ENCODE measurements around the gene KAZN.

Gene KAZN

DNA sequence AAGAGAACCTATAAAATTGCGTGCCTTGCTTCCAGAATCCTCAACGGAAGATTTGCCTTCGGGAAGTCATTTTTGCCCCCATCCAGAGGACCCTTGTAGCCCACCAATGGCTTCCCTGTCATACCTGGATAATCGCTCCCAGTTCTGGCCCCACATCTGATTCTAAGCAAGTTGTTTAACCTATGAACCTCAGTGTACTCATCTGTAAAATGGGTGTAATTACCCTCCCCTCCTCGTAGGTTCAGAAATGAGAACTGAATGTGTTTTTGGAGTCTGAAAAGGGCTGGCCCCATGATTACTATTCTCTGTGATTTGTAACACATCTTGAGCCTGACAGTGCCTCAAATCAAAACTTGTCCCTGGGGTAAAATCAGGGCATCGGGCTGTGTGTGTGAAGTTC, 473.5 kb downstream of the KAZN start:
- no peaks in the 10 kb centered on the region for H3K36me3 ChIP-seq (replicated peaks; ENCODE audit: insufficient read depth, low read length)
- no peak overlapping the region for H3K27ac ChIP-seq (ENCODE audit: low read length)
- no peak for DNase-seq
- H3K9ac ChIP-seq (ENCODE audit: low read length) = no peak overlapping the region
- H2AFZ ChIP-seq (ENCODE audit: low read length) = no peak overlapping the region
- H3F3A ChIP-seq (ENCODE audit: insufficient read depth, low read length) = no peaks in the 10 kb centered on the region
- H3K27me3 ChIP-seq (replicated peaks; ENCODE audit: insufficient read depth, low read length) = no peaks in the 10 kb centered on the region
- H3K9me3 ChIP-seq (replicated peaks; ENCODE audit: insufficient read depth, low read length) = no peaks in the 10 kb centered on the region
- H3K9me2 ChIP-seq (replicated peaks; ENCODE audit: insufficient read depth, low read length) = no peaks in the 10 kb centered on the region
- no peak overlapping the region for H3K4me2 ChIP-seq (ENCODE audit: low read depth, low read length)
- no peaks in the 10 kb centered on the region for H4K20me1 ChIP-seq (ENCODE audit: insufficient read depth, low read length)
- H3K79me2 ChIP-seq (ENCODE audit: low read length) = no peaks in the 10 kb centered on the region
- TF ChIP-seq EZH2 (optimal IDR thresholded peaks at IDR 0.05; ENCODE audit: low read depth, low read length) (no peak), EZH2phosphoT487 (IDR thresholded peaks at IDR 0.05; ENCODE audit: low read length) (no peak), CTCF (IDR thresholded peaks at IDR 0.05; ENCODE audit: low read length) (no peak)
- H3K4me1 ChIP-seq (ENCODE audit: low read length) = no peaks in the 10 kb centered on the region
- no peak overlapping the region for H3K4me3 ChIP-seq (ENCODE audit: low read length)

- H3K4me2 ChIP-seq (ENCODE audit: low read depth, low read length) = no peak overlapping the region
- TF ChIP-seq EZH2phosphoT487 (IDR thresholded peaks at IDR 0.05; ENCODE audit: low read length) = no peak
- no peak for TF ChIP-seq EZH2 (optimal IDR thresholded peaks at IDR 0.05; ENCODE audit: low read depth, low read length)
- TF ChIP-seq CTCF (IDR thresholded peaks at IDR 0.05; ENCODE audit: low read length) = no peak
- H4K20me1 ChIP-seq (ENCODE audit: insufficient read depth, low read length) = no peaks in the 10 kb centered on the region
- no peak overlapping the region for H3K9ac ChIP-seq (ENCODE audit: low read length)
- H3F3A ChIP-seq (ENCODE audit: insufficient read depth, low read length) = no peaks in the 10 kb centered on the region
- H3K27ac ChIP-seq (ENCODE audit: low read length) = no peak overlapping the region
- H2AFZ ChIP-seq (ENCODE audit: low read length) = no peak overlapping the region
- H3K36me3 ChIP-seq (replicated peaks; ENCODE audit: insufficient read depth, low read length) = no peaks in the 10 kb centered on the region
- H3K79me2 ChIP-seq (ENCODE audit: low read length) = no peaks in the 10 kb centered on the region
- H3K9me2 ChIP-seq (replicated peaks; ENCODE audit: insufficient read depth, low read length) = no peaks in the 10 kb centered on the region
- H3K4me1 ChIP-seq (ENCODE audit: low read length) = no peaks in the 10 kb centered on the region
- H3K9me3 ChIP-seq (replicated peaks; ENCODE audit: insufficient read depth, low read length) = no peaks in the 10 kb centered on the region
- no peak overlapping the region for H3K4me3 ChIP-seq (ENCODE audit: low read length)
- H3K27me3 ChIP-seq (replicated peaks; ENCODE audit: insufficient read depth, low read length) = no peaks in the 10 kb centered on the region
- DNase-seq = no peak
Observed at GRCh38 chr1:15073799-15074308, 475.4 kb downstream of the KAZN start.

GRCh38 chr1:15075175-15075574, 476.7 kb downstream of the KAZN start:
- Histone ChIP-seq H3K27ac (ENCODE audit: low read length) (no peak overlapping the region), H2AFZ (ENCODE audit: low read length) (no peak overlapping the region), H3K4me1 (ENCODE audit: low read length) (no peaks in the 10 kb centered on the region), H3K4me2 (ENCODE audit: low read depth, low read length) (no peak overlapping the region), H3K36me3 (replicated peaks; ENCODE audit: insufficient read depth, low read length) (no peaks in the 10 kb centered on the region), H3K9ac (ENCODE audit: low read length) (no peak overlapping the region), H3F3A (ENCODE audit: insufficient read depth, low read length) (no peaks in the 10 kb centered on the region), H3K27me3 (replicated peaks; ENCODE audit: insufficient read depth, low read length) (no peaks in the 10 kb centered on the region), H3K79me2 (ENCODE audit: low read length) (no peaks in the 10 kb centered on the region), H3K9me2 (replicated peaks; ENCODE audit: insufficient read depth, low read length) (no peaks in the 10 kb centered on the region), H3K9me3 (replicated peaks; ENCODE audit: insufficient read depth, low read length) (no peaks in the 10 kb centered on the region), H4K20me1 (ENCODE audit: insufficient read depth, low read length) (no peaks in the 10 kb centered on the region), H3K4me3 (ENCODE audit: low read length) (no peak overlapping the region)
- TF ChIP-seq EZH2 (optimal IDR thresholded peaks at IDR 0.05; ENCODE audit: low read depth, low read length) (no peak), EZH2phosphoT487 (IDR thresholded peaks at IDR 0.05; ENCODE audit: low read length) (no peak), CTCF (IDR thresholded peaks at IDR 0.05; ENCODE audit: low read length) (no peak)
- DNase-seq = no peak

Data from MM.1S (cell line).